Lower lobe of right lung (tissue), 2 donors: Measurements from ENCODE around the gene SPCS1. TPM values are rescaled to one million over a fixed set of nuclear protein-coding genes. Genes with fewer than 3 reads are reported as not detected.

Experiments used
- ATAC-seq, 2 donors: fragments of 200-7000 bp; cut with Tn5 transposase; one replicate each; pipeline ENCODE4 v1.9.1; 2020 to 2022; ENCODE audit warnings: mild to moderate bottlenecking in 2 of 2, moderate library complexity in 2 of 2
- DNase-seq: peaks from one replicate; pipeline ENCODE4 v3.0.0-alpha.2; 2020
- H3K27ac ChIP-seq: fragments of 200-600 bp; one replicate; pipeline ENCODE4 v1.8.0; 2022
- H3K27me3 ChIP-seq: fragments of 200-600 bp; one replicate; pipeline ENCODE4 v1.8.0; 2022; ENCODE audit warnings: low read depth
- H3K36me3 ChIP-seq: fragments of 200-600 bp; one replicate; pipeline ENCODE4 v1.8.0; 2022; ENCODE audit warnings: mild to moderate bottlenecking
- H3K4me1 ChIP-seq: fragments of 200-600 bp; one replicate; pipeline ENCODE4 v1.8.0; 2022
- H3K4me3 ChIP-seq: fragments of 200-600 bp; one replicate; pipeline ENCODE4 v1.8.0; 2022; ENCODE audit warnings: mild to moderate bottlenecking
- H3K9me3 ChIP-seq: fragments of 200-600 bp; one replicate; pipeline ENCODE4 v1.8.0; 2022
- intact Hi-C: fragments of 100-400 bp; cut with DNase I; formaldehyde crosslinking; loops from one replicate; pipeline ENCODE4 v1.11.0; 2022
- total RNA-seq: library from RNA; stranded (reverse); fragmentation: NEBNext Ultra II Directional; extraction: Animal tissue kit (Norgen Biotek cat#: 25700); gene quantifications from one replicate; pipeline ENCODE4 v1.2.1, GENCODE V29; 2021
- TF ChIP-seq, protein P1 (sequence below): fragments of 200-600 bp; IDR thresholded peaks from one replicate; pipeline ENCODE4 v1.8.0; 2022; ENCODE audit warnings: antibody characterized with exemption, mild to moderate bottlenecking
- donor health status: DM: no; HTN: yes; CAD: no; lungs with severe emphysema.

Gene SPCS1
- total RNA-seq, 1 donor from 2014 or later: 74.6 TPM

- peaks cover 78% of the 10 kb centered on the region for H3K36me3 ChIP-seq
- intact Hi-C loops: no loop called here
Observed at GRCh38 chr3:52756141-52756540, 50.2 kb downstream of the SPCS1 start.

More at GRCh38 chr3:52756141-52756540, 50.2 kb downstream of the SPCS1 start:
- ATAC-seq (no peak), DNase-seq (no peak)
- no peaks in the 10 kb centered on the region for H3K9me3 ChIP-seq
- H3K4me1 ChIP-seq: peaks cover 11% of the 10 kb centered on the region
- no peaks in the 10 kb centered on the region for H3K27me3 ChIP-seq
- no peak overlapping the region for H3K4me3 ChIP-seq
- no peak overlapping the region for H3K27ac ChIP-seq
- TF ChIP-seq, protein P1, sequence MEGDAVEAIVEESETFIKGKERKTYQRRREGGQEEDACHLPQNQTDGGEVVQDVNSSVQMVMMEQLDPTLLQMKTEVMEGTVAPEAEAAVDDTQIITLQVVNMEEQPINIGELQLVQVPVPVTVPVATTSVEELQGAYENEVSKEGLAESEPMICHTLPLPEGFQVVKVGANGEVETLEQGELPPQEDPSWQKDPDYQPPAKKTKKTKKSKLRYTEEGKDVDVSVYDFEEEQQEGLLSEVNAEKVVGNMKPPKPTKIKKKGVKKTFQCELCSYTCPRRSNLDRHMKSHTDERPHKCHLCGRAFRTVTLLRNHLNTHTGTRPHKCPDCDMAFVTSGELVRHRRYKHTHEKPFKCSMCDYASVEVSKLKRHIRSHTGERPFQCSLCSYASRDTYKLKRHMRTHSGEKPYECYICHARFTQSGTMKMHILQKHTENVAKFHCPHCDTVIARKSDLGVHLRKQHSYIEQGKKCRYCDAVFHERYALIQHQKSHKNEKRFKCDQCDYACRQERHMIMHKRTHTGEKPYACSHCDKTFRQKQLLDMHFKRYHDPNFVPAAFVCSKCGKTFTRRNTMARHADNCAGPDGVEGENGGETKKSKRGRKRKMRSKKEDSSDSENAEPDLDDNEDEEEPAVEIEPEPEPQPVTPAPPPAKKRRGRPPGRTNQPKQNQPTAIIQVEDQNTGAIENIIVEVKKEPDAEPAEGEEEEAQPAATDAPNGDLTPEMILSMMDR: no peak

Other genes with a start within 250 kb of the SPCS1 start
- 133 TPM for gene STAB1, start 210.8 kb upstream of the SPCS1 start, total RNA-seq
- 28.5 TPM for gene NT5DC2, start 172.2 kb upstream of the SPCS1 start, total RNA-seq
- 16.3 TPM for gene UQCC5, start 169.5 kb upstream of the SPCS1 start, total RNA-seq
- 88.3 TPM for gene PBRM1, start 20.2 kb upstream of the SPCS1 start, total RNA-seq
- gene GNL3, start 20.1 kb upstream of the SPCS1 start, total RNA-seq: 35.2 TPM
- gene GLT8D1, start 315 bp upstream of the SPCS1 start, total RNA-seq: 37.1 TPM
- 25.1 TPM for gene NEK4, start 64.8 kb downstream of the SPCS1 start, total RNA-seq
- not detected for gene ITIH1, start 71.5 kb downstream of the SPCS1 start, total RNA-seq
- gene ITIH3, start 88.7 kb downstream of the SPCS1 start, total RNA-seq: 4.5 TPM
- 23.7 TPM for gene ITIH4, start 124.6 kb downstream of the SPCS1 start, total RNA-seq
- gene MUSTN1, start 128.9 kb downstream of the SPCS1 start, total RNA-seq: 7.3 TPM
- 42.4 TPM for gene STIMATE, start 191.4 kb downstream of the SPCS1 start, total RNA-seq